Measurements from ENCODE around the gene MARCHF9.
A peak's percentile ranks its signal among the peaks of the same experiment; 100 is the strongest.
"Not testable (repeated sequence)": the region's sequence is repeated elsewhere in the genome, so short reads cannot be mapped to it uniquely, and the experiment has no call there.

Gene MARCHF9

GRCh38 chr12:57720606-57721595, 34.0 kb upstream of the MARCHF9 start:
- ATAC-seq (replicated peaks) (no peak), DNase-seq (no peak)
- H3K9me3 Mint-ChIP-seq: no peaks in the 10 kb centered on the region
- no peak overlapping the region for H3K4me3 Mint-ChIP-seq
- no peaks in the 10 kb centered on the region for H3K27me3 Mint-ChIP-seq
- H3K27ac Mint-ChIP-seq: peak overlapping the region; percentile 73
- H3K36me3 Mint-ChIP-seq: peaks cover 58 to 72% of the 10 kb centered on the region in 2 donors
- peaks cover 15 to 16% of the 10 kb centered on the region in 2 donors for H3K4me1 Mint-ChIP-seq

GRCh38 chr12:57721846-57722608, 32.9 kb upstream of the MARCHF9 start:
- H3K36me3 Mint-ChIP-seq: peaks cover 60 to 71% of the 10 kb centered on the region in 2 donors
- not testable (repeated sequence) for ATAC-seq (replicated peaks); H3K9me3 Mint-ChIP-seq; H3K4me3 Mint-ChIP-seq; H3K27me3 Mint-ChIP-seq; DNase-seq
- peaks cover 15 to 18% of the 10 kb centered on the region in 2 donors for H3K4me1 Mint-ChIP-seq
- H3K27ac Mint-ChIP-seq: peak overlapping the region; percentile 38

- ATAC-seq (replicated peaks) (no peak), DNase-seq (no peak)
- H3K9me3 Mint-ChIP-seq: peaks cover 0 to 3% of the 10 kb centered on the region in 2 donors
- H3K27ac Mint-ChIP-seq: peak overlapping the region; percentile 75
- peaks cover 15 to 18% of the 10 kb centered on the region in 2 donors for H3K4me1 Mint-ChIP-seq
- H3K27me3 Mint-ChIP-seq: no peaks in the 10 kb centered on the region
- no peak overlapping the region for H3K4me3 Mint-ChIP-seq
- H3K36me3 Mint-ChIP-seq: peaks cover 62 to 74% of the 10 kb centered on the region in 2 donors
These were observed 31.9 kb upstream of the MARCHF9 start for GRCh38 chr12:57722716-57723629.

- H3K9me3 Mint-ChIP-seq: peaks cover 0 to 3% of the 10 kb centered on the region in 2 donors
- peaks cover 61 to 75% of the 10 kb centered on the region in 2 donors for H3K36me3 Mint-ChIP-seq
- no peak overlapping the region for H3K4me3 Mint-ChIP-seq
- H3K27ac Mint-ChIP-seq: no peak overlapping the region
- no peak for ATAC-seq (replicated peaks)
- DNase-seq: no peak
- no peaks in the 10 kb centered on the region for H3K27me3 Mint-ChIP-seq
- H3K4me1 Mint-ChIP-seq: peaks cover 15 to 18% of the 10 kb centered on the region in 2 donors
These were observed 31.3 kb upstream of the MARCHF9 start for GRCh38 chr12:57723630-57723962.

- peaks cover 14 to 18% of the 10 kb centered on the region in 2 donors for H3K4me1 Mint-ChIP-seq
- peaks cover 0 to 3% of the 10 kb centered on the region in 2 donors for H3K9me3 Mint-ChIP-seq
- DNase-seq (no peak), ATAC-seq (replicated peaks) (peak in 1 of 2 donors; percentile 17)
- peak overlapping the region in 1 of 2 donors; percentile 33 for H3K4me3 Mint-ChIP-seq
- peaks cover 56 to 72% of the 10 kb centered on the region in 2 donors for H3K36me3 Mint-ChIP-seq
- peak overlapping the region; percentile 80 for H3K27ac Mint-ChIP-seq
- H3K27me3 Mint-ChIP-seq: no peaks in the 10 kb centered on the region
These were observed 30.6 kb upstream of the MARCHF9 start for GRCh38 chr12:57724003-57724935.

- Mint-ChIP-seq H3K27ac (peak overlapping the region; percentile 80), H3K9me3 (peaks cover 0 to 3% of the 10 kb centered on the region in 2 donors), H3K27me3 (no peaks in the 10 kb centered on the region), H3K4me3 (peak overlapping the region in 1 of 2 donors; percentile 33), H3K36me3 (peaks cover 52 to 65% of the 10 kb centered on the region in 2 donors), H3K4me1 (peaks cover 14 to 18% of the 10 kb centered on the region in 2 donors)
- DNase-seq (no peak), ATAC-seq (replicated peaks) (peak in 1 of 2 donors; percentile 26)
These were observed 29.8 kb upstream of the MARCHF9 start for GRCh38 chr12:57724936-57725740.

- ATAC-seq (replicated peaks): no peak
- DNase-seq: no peak
- Mint-ChIP-seq H3K4me3 (no peak overlapping the region), H3K27ac (no peak overlapping the region), H3K4me1 (peaks cover 14 to 18% of the 10 kb centered on the region in 2 donors), H3K27me3 (no peaks in the 10 kb centered on the region), H3K36me3 (peaks cover 48 to 65% of the 10 kb centered on the region in 2 donors), H3K9me3 (peaks cover 0 to 3% of the 10 kb centered on the region in 2 donors)
These were observed 29.1 kb upstream of the MARCHF9 start for GRCh38 chr12:57725851-57726150.

GRCh38 chr12:57726151-57726883, 28.6 kb upstream of the MARCHF9 start:
- Mint-ChIP-seq H3K27me3 (no peaks in the 10 kb centered on the region), H3K4me1 (peaks cover 14 to 18% of the 10 kb centered on the region in 2 donors), H3K4me3 (peak overlapping the region; percentile 8 to 73), H3K36me3 (peaks cover 49 to 66% of the 10 kb centered on the region in 2 donors), H3K27ac (no peak overlapping the region), H3K9me3 (peaks cover 0 to 3% of the 10 kb centered on the region in 2 donors)
- DNase-seq (no peak), ATAC-seq (replicated peaks) (peak in 1 of 2 donors; percentile 28)

GRCh38 chr12:57726884-57727757, 27.8 kb upstream of the MARCHF9 start:
- H3K4me3 Mint-ChIP-seq: no peak overlapping the region
- H3K4me1 Mint-ChIP-seq: peaks cover 11 to 18% of the 10 kb centered on the region in 2 donors
- H3K27me3 Mint-ChIP-seq: no peaks in the 10 kb centered on the region
- peaks cover 49 to 66% of the 10 kb centered on the region in 2 donors for H3K36me3 Mint-ChIP-seq
- no peak overlapping the region for H3K27ac Mint-ChIP-seq
- peaks cover 0 to 3% of the 10 kb centered on the region in 2 donors for H3K9me3 Mint-ChIP-seq
- DNase-seq (no peak), ATAC-seq (replicated peaks) (no peak)

- Mint-ChIP-seq H3K27ac (no peak overlapping the region), H3K36me3 (peaks cover 54 to 72% of the 10 kb centered on the region in 2 donors), H3K27me3 (no peaks in the 10 kb centered on the region), H3K4me1 (peaks cover 11 to 18% of the 10 kb centered on the region in 2 donors), H3K4me3 (no peak overlapping the region), H3K9me3 (peaks cover 0 to 3% of the 10 kb centered on the region in 2 donors)
- ATAC-seq (replicated peaks): no peak
- DNase-seq: no peak
These were observed 27.0 kb upstream of the MARCHF9 start for GRCh38 chr12:57727758-57728395.
